Lung (tissue), 12 donors: ENCODE results near the gene THOC6. TPM values are rescaled to one million over a fixed set of nuclear protein-coding genes. Genes with fewer than 3 reads are reported as not detected.

ENCODE experiments used
- ATAC-seq: fragments of 200-7000 bp; cut with Tn5 transposase; one replicate; pipeline ENCODE4 v1.9.1; 2020; ENCODE audit warnings: moderate number of reproducible peaks; ENCODE audit not compliant: insufficient read depth, low FRiP score
- DNase-seq, 3 donors: peaks; one replicate each; pipeline ENCODE4 v3.0.0-alpha.2; 2013 to 2017
- H3K27ac ChIP-seq, 2 donors: one replicate each; pipeline ENCODE4 v1.5.1; 2013; ENCODE audit warnings: mild to moderate bottlenecking in 2 of 2, moderate library complexity in 2 of 2, control low read depth in 1 of 2, inconsistent platforms in 1 of 2, low read depth in 1 of 2, low read length in 1 of 2
- H3K27me3 ChIP-seq, 3 donors: one replicate each; pipeline ENCODE4 v1.5.1; 2013; ENCODE audit warnings: low read length in 2 of 3; ENCODE audit not compliant: control insufficient read depth in 3 of 3, insufficient read depth in 3 of 3
- H3K36me3 ChIP-seq, 4 donors: one replicate each; pipeline ENCODE4 v1.5.1; 2013; ENCODE audit warnings: low read length in 4 of 4, mild to moderate bottlenecking in 1 of 4, moderate library complexity in 1 of 4; ENCODE audit not compliant: control insufficient read depth in 4 of 4, insufficient read depth in 4 of 4
- H3K4me1 ChIP-seq, 5 donors: one replicate each; pipeline ENCODE4 v1.5.1; 2013; ENCODE audit warnings: low read length in 5 of 5, mild to moderate bottlenecking in 2 of 5, moderate library complexity in 1 of 5; ENCODE audit not compliant: control insufficient read depth in 5 of 5, insufficient read depth in 5 of 5
- H3K4me3 ChIP-seq: one replicate; pipeline ENCODE4 v1.5.1; 2013; ENCODE audit warnings: mild to moderate bottlenecking, control low read depth, moderate library complexity
- H3K9ac ChIP-seq, 2 donors: one replicate each; pipeline ENCODE4 v1.5.1; 2013; ENCODE audit warnings: low read length in 2 of 2, control low read depth in 1 of 2; ENCODE audit not compliant: insufficient read depth in 1 of 2
- H3K9me3 ChIP-seq, 4 donors: one replicate each; pipeline ENCODE4 v1.5.1; 2013; ENCODE audit warnings: low read length in 3 of 4, mild to moderate bottlenecking in 1 of 4, moderate library complexity in 1 of 4; ENCODE audit not compliant: control insufficient read depth in 4 of 4, insufficient read depth in 3 of 4
- WGBS, 2 donors: extraction: QIAGEN DNeasy Blood & Tissue Kit; methylation state at CpG; one replicate each; pipeline ENCODE4 v1.1.7; 2013; 5-methylcytosine and 5-hydroxymethylcytosine counted together
- polyA plus RNA-seq, 2 donors: library from polyadenylated mRNA; stranded (reverse); fragments of 200-250 nt; gene quantifications; one replicate each; pipeline ENCODE4 v1.2.1, GENCODE V29; 2013
- total RNA-seq, 2 donors: library from RNA; depleted of rRNA in 1 of 2; stranded (reverse); fragments of >200 nt in 1 of 2; gene quantifications; one replicate each; pipeline ENCODE4 v1.2.1, GENCODE V29; 2014 to 2021
- TF ChIP-seq, protein P1 (sequence below): IDR thresholded peaks from 2 replicates; pipeline ENCODE4 v1.5.1; 2012; ENCODE audit warnings: mild to moderate bottlenecking; ENCODE audit errors: control extremely low read depth, extremely low read depth
- donor health status: control.
- donor health status: control.
- donor health status: Bipolar disorder and iron deficiency.
- donor health status: healthy.
- donor health status: DM: yes; HTN: yes; CAD: no.

THOC6 gene
- total and polyA plus RNA-seq, 4 donors = 12.7 to 58.3 (median 40.0) TPM

DNA sequence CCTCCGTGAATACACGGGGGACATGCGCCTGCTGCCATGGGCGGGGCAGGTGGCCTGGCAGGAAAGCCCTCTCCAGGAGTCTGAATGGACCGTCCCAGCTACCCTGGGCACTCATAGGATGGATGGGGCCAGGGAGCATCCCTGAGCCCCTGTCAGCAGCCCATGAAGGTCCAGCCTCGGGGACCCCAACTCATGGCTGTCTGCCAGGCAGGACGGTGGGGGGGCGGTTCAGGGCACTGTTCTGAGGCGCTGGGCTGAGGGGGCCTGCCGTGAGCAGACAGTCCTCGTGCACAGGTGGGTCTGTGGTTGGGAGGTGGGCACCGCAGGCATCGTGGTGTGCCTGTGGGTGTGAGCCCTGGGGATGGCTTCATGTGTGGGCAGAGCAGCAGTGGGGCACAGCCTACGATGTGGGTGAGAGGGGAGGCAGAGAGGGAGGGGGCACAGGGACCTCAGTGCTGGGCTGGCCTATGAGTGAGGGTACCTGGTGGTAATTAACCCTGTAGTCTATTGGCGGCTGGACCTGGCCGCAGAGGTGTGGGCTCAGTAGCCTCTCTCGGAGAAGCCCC, 37.1 kb upstream of the THOC6 start:
- Histone ChIP-seq H3K27ac (no peak overlapping the region), H3K36me3 (no peaks in the 10 kb centered on the region), H3K9me3 (no peaks in the 10 kb centered on the region), H3K9ac (no peak overlapping the region), H3K4me1 (peaks cover 0 to 42% (median 12%) of the 10 kb centered on the region in 5 donors), H3K4me3 (no peak overlapping the region), H3K27me3 (no peaks in the 10 kb centered on the region)
- 79% methylated on average over 17 of the region's 17 CpGs for WGBS, 2 donors
- no peak for ATAC-seq
- TF ChIP-seq, protein P1, sequence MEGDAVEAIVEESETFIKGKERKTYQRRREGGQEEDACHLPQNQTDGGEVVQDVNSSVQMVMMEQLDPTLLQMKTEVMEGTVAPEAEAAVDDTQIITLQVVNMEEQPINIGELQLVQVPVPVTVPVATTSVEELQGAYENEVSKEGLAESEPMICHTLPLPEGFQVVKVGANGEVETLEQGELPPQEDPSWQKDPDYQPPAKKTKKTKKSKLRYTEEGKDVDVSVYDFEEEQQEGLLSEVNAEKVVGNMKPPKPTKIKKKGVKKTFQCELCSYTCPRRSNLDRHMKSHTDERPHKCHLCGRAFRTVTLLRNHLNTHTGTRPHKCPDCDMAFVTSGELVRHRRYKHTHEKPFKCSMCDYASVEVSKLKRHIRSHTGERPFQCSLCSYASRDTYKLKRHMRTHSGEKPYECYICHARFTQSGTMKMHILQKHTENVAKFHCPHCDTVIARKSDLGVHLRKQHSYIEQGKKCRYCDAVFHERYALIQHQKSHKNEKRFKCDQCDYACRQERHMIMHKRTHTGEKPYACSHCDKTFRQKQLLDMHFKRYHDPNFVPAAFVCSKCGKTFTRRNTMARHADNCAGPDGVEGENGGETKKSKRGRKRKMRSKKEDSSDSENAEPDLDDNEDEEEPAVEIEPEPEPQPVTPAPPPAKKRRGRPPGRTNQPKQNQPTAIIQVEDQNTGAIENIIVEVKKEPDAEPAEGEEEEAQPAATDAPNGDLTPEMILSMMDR = no peak
- DNase-seq = no peak

DNA sequence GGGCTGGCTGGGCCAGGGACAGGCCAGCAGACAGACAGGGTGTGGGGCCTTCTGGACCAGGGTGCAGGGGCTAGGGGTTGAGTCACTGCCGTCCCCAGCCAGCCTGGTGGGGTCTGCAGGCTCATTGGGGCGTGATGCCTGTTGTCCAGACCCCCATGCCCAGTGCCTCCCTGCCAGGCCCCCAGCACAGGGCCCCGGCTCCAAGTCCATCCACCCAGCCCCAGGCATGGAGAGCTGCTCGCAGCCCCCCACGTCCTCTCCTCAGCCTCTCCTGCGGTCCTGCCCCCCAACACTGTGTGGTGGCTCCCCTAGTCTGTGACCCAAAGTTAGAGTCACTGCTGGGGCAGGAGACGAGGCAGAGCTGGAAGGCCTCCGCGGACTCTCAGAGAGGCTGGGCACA, 36.5 kb upstream of the THOC6 start:
- TF ChIP-seq, protein P1 = no peak
- no peaks in the 10 kb centered on the region for H3K36me3 ChIP-seq
- H3K4me1 ChIP-seq = peaks cover 0 to 41% (median 12%) of the 10 kb centered on the region in 5 donors
- no peaks in the 10 kb centered on the region for H3K9me3 ChIP-seq
- DNase-seq = no peak
- ATAC-seq = no peak
- H3K27me3 ChIP-seq = no peaks in the 10 kb centered on the region
- H3K4me3 ChIP-seq = no peak overlapping the region
- H3K9ac ChIP-seq = no peak overlapping the region
- no peak overlapping the region for H3K27ac ChIP-seq
- WGBS, 2 donors = 84 to 85% methylated on average over 9 of the region's 9 CpGs

DNA sequence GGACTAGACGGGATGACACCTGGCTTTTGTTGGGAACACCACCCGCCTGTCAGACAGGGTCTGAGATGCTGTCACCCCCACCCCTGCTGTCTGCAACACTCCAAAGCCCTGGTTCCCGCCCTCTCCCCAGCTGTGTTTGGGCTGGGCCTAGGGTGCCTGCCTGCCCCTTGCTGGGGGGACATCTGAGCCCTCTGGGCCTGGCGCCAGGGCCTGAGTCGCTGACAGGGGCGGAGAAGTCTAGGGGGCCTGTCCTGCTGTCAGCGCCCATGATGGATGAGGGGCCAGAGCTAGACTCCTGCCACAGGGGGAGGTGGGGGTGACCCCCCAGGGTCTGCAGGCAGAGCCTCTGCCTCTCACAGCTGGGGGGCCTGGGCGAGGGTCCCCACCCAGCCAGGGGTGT, 36.0 kb upstream of the THOC6 start:
- DNase-seq (peak; percentile 92 to 93 (median 92)), ATAC-seq (no peak)
- no peak overlapping the region for H3K9ac ChIP-seq
- no peaks in the 10 kb centered on the region for H3K36me3 ChIP-seq
- H3K27ac ChIP-seq = no peak overlapping the region
- TF ChIP-seq, protein P1 = no peak
- peaks cover 0 to 41% (median 12%) of the 10 kb centered on the region in 5 donors for H3K4me1 ChIP-seq
- no peaks in the 10 kb centered on the region for H3K9me3 ChIP-seq
- H3K27me3 ChIP-seq = no peaks in the 10 kb centered on the region
- H3K4me3 ChIP-seq = no peak overlapping the region
- WGBS, 2 donors = 62 to 77% methylated on average over 8 of the region's 8 CpGs

DNA sequence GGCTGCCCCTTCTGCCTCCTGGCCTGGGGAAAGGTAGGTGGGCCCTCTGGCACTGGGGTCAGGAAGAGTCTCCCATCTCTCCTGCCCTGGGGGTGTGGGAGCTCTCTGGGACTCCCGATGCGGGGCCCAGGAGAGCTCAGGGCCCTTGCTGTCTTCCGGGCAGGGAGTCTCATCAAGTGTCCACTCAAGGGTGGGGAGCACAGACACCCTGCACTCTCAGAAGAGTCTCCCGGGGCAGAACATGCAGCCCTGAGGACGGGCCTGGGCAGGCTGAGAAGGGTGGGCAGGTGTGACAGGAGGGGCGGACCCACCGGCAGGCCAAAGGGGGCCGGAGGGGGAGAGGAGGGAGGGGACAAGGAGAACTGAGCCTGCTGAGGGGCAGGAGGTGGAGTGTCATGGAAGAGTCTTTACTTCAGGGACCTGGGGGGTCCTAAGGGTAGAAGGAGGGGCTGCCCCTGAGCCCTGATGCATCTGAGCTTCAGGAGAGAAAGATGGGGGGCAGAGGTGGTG, 35.2 kb upstream of the THOC6 start:
- Histone ChIP-seq H3K4me1 (peaks cover 0 to 41% (median 12%) of the 10 kb centered on the region in 5 donors), H3K4me3 (no peak overlapping the region), H3K27me3 (no peaks in the 10 kb centered on the region), H3K9ac (no peak overlapping the region), H3K27ac (no peak overlapping the region), H3K9me3 (no peaks in the 10 kb centered on the region), H3K36me3 (no peaks in the 10 kb centered on the region)
- WGBS, 2 donors = 62 to 77% methylated on average over 8 of the region's 8 CpGs
- DNase-seq (no peak), ATAC-seq (no peak)
- TF ChIP-seq, protein P1 = no peak
